ENCODE results near the gene CCL14.

The CCL14 gene

DNA sequence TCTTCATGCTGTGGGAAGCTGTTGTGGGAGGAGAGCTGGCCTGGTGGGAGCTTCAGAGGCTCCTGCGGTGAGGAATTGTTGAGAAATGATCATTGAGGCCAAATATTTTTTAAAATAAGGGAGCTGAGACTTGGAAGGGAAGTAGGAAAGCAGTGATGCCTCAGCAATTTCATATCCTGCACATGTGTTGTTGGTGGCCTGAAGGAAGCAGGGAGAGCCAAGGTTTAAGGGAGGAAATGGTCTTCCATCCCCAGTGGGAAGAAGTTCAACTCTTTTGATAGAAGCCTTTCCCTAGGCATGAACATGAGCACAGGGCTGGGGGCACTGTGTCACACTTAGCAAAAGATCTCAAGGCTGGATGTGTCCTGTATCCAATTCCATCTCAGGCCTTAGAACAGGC is at the start of gene CCL14:
TSS of gene CCL14 (minus strand) at position 87 of the 400 bp plus-strand sequence. CDS start at position 7, 80 bp downstream.
- no peak for DNase-seq (ENCODE audit: low read depth)
- H3K4me3 ChIP-seq (ENCODE audit: control insufficient read depth, low read depth, low read length): no peak within 1 kb of the TSS
- TF ChIP-seq, protein P1, sequence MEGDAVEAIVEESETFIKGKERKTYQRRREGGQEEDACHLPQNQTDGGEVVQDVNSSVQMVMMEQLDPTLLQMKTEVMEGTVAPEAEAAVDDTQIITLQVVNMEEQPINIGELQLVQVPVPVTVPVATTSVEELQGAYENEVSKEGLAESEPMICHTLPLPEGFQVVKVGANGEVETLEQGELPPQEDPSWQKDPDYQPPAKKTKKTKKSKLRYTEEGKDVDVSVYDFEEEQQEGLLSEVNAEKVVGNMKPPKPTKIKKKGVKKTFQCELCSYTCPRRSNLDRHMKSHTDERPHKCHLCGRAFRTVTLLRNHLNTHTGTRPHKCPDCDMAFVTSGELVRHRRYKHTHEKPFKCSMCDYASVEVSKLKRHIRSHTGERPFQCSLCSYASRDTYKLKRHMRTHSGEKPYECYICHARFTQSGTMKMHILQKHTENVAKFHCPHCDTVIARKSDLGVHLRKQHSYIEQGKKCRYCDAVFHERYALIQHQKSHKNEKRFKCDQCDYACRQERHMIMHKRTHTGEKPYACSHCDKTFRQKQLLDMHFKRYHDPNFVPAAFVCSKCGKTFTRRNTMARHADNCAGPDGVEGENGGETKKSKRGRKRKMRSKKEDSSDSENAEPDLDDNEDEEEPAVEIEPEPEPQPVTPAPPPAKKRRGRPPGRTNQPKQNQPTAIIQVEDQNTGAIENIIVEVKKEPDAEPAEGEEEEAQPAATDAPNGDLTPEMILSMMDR (conservative IDR thresholded peaks at IDR 0.05; ENCODE audit: control insufficient read depth, insufficient read depth, low read depth, low read length): no peak

DNA sequence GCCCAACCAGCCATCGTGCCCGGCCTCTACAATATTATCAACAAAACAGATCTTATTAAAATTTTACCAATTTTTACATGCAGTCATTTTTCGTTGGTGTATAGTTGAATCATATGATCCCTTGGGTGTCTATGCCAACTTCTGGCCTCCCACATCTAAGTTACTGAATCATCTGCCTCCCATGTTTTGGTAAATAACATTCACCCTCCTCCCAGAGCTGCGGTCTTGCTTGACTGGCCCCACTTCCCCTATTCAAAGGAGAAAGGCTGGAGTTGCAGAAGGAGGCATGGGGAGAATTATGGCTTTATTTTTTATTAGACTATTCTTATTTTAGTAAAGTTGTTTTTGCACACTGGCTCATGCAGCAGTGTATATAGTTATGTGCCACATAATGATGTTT is 49.7 kb upstream of the CCL14 start:
- no peak overlapping the region for H3K4me3 ChIP-seq (ENCODE audit: control insufficient read depth, low read depth, low read length)
- TF ChIP-seq, protein P1 (conservative IDR thresholded peaks at IDR 0.05; ENCODE audit: control insufficient read depth, insufficient read depth, low read depth, low read length): no peak
- no peak for DNase-seq (ENCODE audit: low read depth)

DNA sequence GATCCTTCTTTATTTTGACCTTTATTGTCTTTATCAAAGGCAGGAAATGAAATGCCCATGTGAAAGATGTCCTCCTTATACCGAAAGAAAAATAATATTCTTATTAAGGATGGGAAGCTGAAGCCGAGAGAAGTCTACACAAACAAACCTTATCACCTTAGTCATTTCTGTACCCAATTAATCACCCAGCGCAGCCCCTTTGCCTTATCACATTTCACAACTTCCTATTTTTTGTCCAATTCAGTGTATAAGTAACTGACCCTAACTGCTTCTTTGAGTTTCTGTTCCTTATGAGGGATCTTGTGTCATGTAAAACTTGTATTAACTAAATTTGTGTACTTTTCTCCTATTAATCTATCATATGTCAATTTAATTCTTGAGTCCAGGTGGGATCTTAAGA is 47.6 kb upstream of the CCL14 start:
- H3K4me3 ChIP-seq (ENCODE audit: control insufficient read depth, low read depth, low read length): no peak overlapping the region
- TF ChIP-seq, protein P1 (conservative IDR thresholded peaks at IDR 0.05; ENCODE audit: control insufficient read depth, insufficient read depth, low read depth, low read length): no peak
- no peak for DNase-seq (ENCODE audit: low read depth)

DNA sequence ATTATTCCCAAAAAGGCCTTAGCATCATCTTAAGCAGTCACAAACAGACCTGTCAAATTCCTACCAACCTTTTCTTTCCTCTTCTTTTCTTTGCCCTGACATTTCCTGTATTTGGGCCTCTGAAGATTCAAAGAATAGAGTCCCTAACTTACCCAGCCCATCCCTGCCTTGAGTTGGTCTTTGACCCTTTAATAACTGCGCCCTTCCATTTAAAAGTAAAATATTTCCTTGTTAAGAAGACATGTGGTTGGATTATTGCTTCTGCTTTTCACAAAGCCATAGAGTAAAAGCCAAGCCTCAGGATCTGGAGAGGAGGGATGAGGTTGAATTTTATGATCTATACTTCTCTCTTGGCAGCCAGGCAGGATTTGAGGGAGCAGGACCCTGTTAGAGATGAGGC is 44.4 kb upstream of the CCL14 start:
- H3K4me3 ChIP-seq (ENCODE audit: control insufficient read depth, low read depth, low read length): no peak overlapping the region
- TF ChIP-seq, protein P1 (conservative IDR thresholded peaks at IDR 0.05; ENCODE audit: control insufficient read depth, insufficient read depth, low read depth, low read length): no peak
- no peak for DNase-seq (ENCODE audit: low read depth)

DNA sequence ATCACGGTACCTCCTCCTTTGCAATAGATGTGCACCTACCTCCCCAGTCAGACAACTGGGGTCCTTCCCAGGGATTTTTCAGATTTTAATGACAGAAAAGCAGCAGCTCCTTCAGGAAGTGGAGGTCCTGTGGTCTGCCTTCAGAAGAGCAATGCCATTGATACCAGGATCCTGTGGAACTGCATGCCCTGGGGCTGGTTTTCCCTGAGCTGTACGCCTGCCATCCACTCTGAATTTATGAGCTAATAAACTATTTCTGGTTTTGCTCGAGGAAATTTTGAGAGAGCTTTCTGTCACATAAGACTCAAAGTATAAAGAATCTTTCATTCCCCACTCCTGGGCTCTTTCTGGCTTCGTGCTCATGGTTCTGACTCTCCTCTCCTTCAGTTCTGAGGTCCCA is 41.2 kb upstream of the CCL14 start:
- TF ChIP-seq, protein P1 (conservative IDR thresholded peaks at IDR 0.05; ENCODE audit: control insufficient read depth, insufficient read depth, low read depth, low read length): no peak
- no peak overlapping the region for H3K4me3 ChIP-seq (ENCODE audit: control insufficient read depth, low read depth, low read length)
- DNase-seq (ENCODE audit: low read depth): no peak

DNA sequence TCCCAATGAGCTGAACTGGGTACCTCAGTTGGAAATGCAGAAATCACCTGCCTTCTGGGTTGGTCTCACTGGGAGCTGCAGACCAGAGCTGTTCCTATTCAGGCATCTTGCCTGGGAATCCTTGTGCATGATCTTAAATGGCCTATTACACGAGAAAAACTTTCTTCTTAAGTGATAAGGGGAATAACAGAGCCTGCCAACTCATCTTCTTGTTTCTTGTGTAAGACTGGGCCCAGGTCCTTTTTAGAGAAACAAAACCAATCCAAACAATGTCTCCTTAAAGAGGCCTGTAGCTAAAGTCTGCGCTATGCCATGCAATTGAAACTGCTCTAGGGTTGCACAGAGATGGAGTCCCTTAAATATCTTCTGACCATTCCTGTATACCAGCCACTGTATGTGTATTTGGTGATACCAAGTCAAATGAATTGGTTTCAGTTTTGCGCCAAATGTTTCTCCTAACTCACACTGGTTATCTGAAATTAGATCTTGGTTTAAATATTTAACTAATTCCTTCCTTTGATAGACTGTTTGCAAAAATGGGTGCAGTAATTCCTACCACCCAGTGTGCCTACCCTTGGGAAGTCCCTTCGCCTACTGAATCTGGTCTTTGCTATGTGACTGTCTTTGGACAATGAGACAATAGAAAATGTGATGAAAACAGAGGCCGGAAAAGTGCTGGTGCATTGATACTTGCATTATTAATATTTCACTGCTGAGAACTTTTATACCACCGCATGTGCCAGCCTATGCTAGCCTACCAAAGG is 37.8 kb upstream of the CCL14 start:
- no peak overlapping the region for H3K4me3 ChIP-seq (ENCODE audit: control insufficient read depth, low read depth, low read length)
- TF ChIP-seq, protein P1 (conservative IDR thresholded peaks at IDR 0.05; ENCODE audit: control insufficient read depth, insufficient read depth, low read depth, low read length): no peak
- DNase-seq (ENCODE audit: low read depth): no peak

Measured in fibroblast of mammary gland (primary cell).